ENCODE measurements around the gene PTPRO.

- no peak for TF ChIP-seq POLR2A (IDR thresholded peaks at IDR 0.05; ENCODE audit: low read depth, low read length)
- TF ChIP-seq TAF1 (IDR thresholded peaks at IDR 0.05; ENCODE audit: borderline replicate concordance, low read depth, low read length): no peak
- TF ChIP-seq POLR2AphosphoS5 (IDR thresholded peaks at IDR 0.05; ENCODE audit: low read depth, low read length): no peak
These were observed 163.2 kb downstream of the PTPRO start for GRCh38 chr12:15485466-15485865.
